Upper lobe of left lung (tissue), 4 donors: ENCODE measurements around the gene NR2C2.

Experiments
- CTCF ChIP-seq, 6 experiments: fragments of 450-650 bp in 4 of 6; fragments of 200-600 bp in 2 of 6; sonication (generic) in 2 of 6; IDR thresholded peaks; one replicate each; pipeline ENCODE4 v1.5.1; 2016 to 2019; ENCODE audit warnings: antibody characterized with exemption in 6 of 6
- EP300 ChIP-seq, 4 donors: sonication (generic); formaldehyde crosslinking; IDR thresholded peaks; one replicate each; pipeline ENCODE4 v1.5.1; 2017; ENCODE audit warnings: antibody characterized with exemption in 4 of 4, control low read depth in 2 of 4
- POLR2A ChIP-seq, 4 donors: fragments of 450-650 bp; IDR thresholded peaks; one replicate each; pipeline ENCODE4 v1.5.1; 2016 to 2017; ENCODE audit warnings: antibody characterized with exemption in 4 of 4, mild to moderate bottlenecking in 2 of 4

GRCh38 chr3:15015456-15015855 lies 68.1 kb downstream of the NR2C2 start:
- TF ChIP-seq CTCF (IDR thresholded peaks at IDR 0.05) = no peak
- TF ChIP-seq EP300 (IDR thresholded peaks at IDR 0.05) = no peak
- no peak for TF ChIP-seq POLR2A (IDR thresholded peaks at IDR 0.05)
